CD4-positive, alpha-beta T cell treated with Interferon gamma for 1 hour (primary cell): Measurements from ENCODE around the gene DGKZ.
"Not testable (repeated sequence)": the region's sequence is repeated elsewhere in the genome, so short reads cannot be mapped to it uniquely, and the experiment has no call there.

Source experiments
- DNase-seq: peaks from one replicate; pipeline ENCODE4 v3.0.0-alpha.2; 2020

The DGKZ gene

GRCh38 chr11:46367244-46367915 lies 20.1 kb downstream of the DGKZ start:
- peak; percentile 69 for DNase-seq

- DNase-seq = no peak
Observed at GRCh38 chr11:46367916-46368267, 20.6 kb downstream of the DGKZ start.

- DNase-seq = peak; percentile 40
Observed at GRCh38 chr11:46369458-46370152, 22.3 kb downstream of the DGKZ start.

GRCh38 chr11:46370253-46370652 lies 23.0 kb downstream of the DGKZ start:
- DNase-seq = no peak

GRCh38 chr11:46371262-46371661 lies 24.0 kb downstream of the DGKZ start:
- DNase-seq = not testable (repeated sequence)

GRCh38 chr11:46372086-46372485 lies 24.8 kb downstream of the DGKZ start:
- no peak for DNase-seq

GRCh38 chr11:46372501-46372900 lies 25.2 kb downstream of the DGKZ start:
- DNase-seq = not testable (repeated sequence)

- no peak for DNase-seq
Observed at GRCh38 chr11:46373787-46374740, 26.8 kb downstream of the DGKZ start.

GRCh38 chr11:46374815-46375214 lies 27.6 kb downstream of the DGKZ start:
- DNase-seq = no peak

GRCh38 chr11:46375392-46376101 lies 28.3 kb downstream of the DGKZ start:
- DNase-seq = no peak

- no peak for DNase-seq
Observed at GRCh38 chr11:46376258-46377050, 29.2 kb downstream of the DGKZ start.

GRCh38 chr11:46377290-46377689 lies 30.0 kb downstream of the DGKZ start:
- DNase-seq = no peak

GRCh38 chr11:46377831-46378230 lies 30.6 kb downstream of the DGKZ start:
- no peak for DNase-seq

GRCh38 chr11:46378296-46378695 lies 31.0 kb downstream of the DGKZ start:
- DNase-seq = no peak

GRCh38 chr11:46378811-46379481 lies 31.7 kb downstream of the DGKZ start:
- DNase-seq = no peak

- DNase-seq = not testable (repeated sequence)
Observed at GRCh38 chr11:46379482-46380293, 32.4 kb downstream of the DGKZ start.

- DNase-seq = peak; percentile 40
Observed at GRCh38 chr11:46380340-46381047, 33.2 kb downstream of the DGKZ start.

GRCh38 chr11:46381048-46381818 lies 34.0 kb downstream of the DGKZ start, which contains the start of gene MDK:
TSS of gene MDK (plus strand) at chr11:46381669. CDS start at chr11:46382058, 389 bp downstream.
- DNase-seq = no peak
